RPMI7951 (cell line): Measurements from ENCODE around the gene SEMA4D. TPM values are rescaled to one million over a fixed set of nuclear protein-coding genes. Genes with fewer than 3 reads are reported as not detected.

Experiments used
- DNase-seq: peaks from one replicate; pipeline ENCODE4 v3.0.0-alpha.2; 2012; ENCODE audit warnings: low read depth
- total RNA-seq: library from RNA; depleted of rRNA; stranded (reverse); fragments of >200 nt; shearing (Covaris generic); gene quantifications from 2 replicates; pipeline ENCODE4 v1.2.3, GENCODE V29; 2014

Gene SEMA4D
- total RNA-seq, 1 experiment from 2014 or later: 0.12 TPM

DNA sequence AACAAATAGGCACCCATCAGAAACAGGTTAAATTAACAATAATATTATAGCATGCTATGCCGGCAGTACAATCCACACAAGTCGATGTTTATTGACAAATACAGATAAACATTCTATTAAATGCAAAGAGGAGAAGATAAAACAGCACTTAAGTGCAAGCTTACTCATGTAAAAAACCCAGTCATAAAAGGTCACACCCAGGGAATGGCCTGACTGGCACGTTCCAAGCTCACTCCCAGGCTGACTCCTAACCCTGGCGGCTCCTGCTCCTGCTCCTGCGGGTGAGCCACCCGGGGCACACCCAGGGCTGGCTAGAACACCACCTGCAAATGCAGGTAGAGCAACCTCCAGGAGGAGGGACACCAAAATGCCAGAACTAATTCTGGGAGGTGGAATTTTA is 66.9 kb downstream of the SEMA4D start:
- no peak for DNase-seq

- DNase-seq: no peak
These were observed 68.7 kb downstream of the SEMA4D start for GRCh38 chr9:89428901-89429890.

DNA sequence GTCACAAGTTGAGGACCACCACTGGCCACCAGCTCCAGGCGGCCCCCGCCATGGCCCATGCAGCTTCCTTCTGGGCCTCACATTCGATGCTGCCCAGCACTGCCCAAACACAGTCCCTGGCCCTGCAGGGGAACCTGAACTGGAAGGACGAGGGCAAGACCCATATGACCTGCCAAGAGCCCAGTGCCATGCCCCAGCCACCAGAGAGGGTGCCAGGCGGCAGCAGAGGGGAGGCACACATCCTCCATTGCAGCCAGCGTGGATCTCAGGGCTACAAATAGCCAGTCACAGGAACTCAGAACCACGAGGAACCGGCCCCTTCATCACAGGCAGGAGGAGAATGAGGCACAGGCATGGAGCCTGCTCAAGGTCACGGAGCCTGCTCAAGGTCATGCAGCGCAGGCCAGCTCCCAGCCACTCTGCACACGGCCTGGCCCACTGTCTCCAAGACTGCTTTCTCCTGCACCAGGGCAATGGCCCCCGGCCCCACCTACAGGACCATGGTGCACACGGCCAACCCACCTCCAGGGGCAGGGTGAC is 69.6 kb downstream of the SEMA4D start:
- no peak for DNase-seq

GRCh38 chr9:89427621-89428221 is 70.2 kb downstream of the SEMA4D start:
- no peak for DNase-seq

- no peak for DNase-seq
These were observed 71.4 kb downstream of the SEMA4D start for GRCh38 chr9:89426384-89426961.

DNA sequence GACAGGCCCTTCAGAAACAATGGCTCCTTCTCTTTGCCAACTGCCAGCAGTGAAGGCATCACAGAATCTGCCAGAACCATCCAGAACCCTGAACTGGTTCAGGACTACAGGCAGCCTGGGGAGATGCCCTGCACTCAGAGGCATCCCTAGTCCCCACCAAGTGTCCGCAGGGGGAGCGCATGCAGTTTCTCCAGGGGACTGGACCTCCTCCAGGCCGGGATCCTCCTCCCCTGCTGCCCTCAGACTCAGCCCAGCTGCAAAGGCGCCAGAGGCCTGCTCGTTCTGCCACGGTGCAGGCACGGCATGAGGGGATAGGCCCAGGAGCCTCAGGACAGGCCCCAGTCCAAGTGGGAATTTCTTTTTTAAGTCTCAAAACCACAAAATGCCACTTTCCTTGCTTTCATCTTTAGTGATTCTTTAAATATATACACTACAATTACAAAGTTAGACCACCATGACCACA is 72.0 kb downstream of the SEMA4D start:
- no peak for DNase-seq

GRCh38 chr9:89425024-89425805 is 72.7 kb downstream of the SEMA4D start:
- no peak for DNase-seq

GRCh38 chr9:89422151-89422975 is 75.5 kb downstream of the SEMA4D start:
- DNase-seq: no peak

- no peak for DNase-seq
These were observed 76.3 kb downstream of the SEMA4D start for GRCh38 chr9:89421595-89421994.

DNA sequence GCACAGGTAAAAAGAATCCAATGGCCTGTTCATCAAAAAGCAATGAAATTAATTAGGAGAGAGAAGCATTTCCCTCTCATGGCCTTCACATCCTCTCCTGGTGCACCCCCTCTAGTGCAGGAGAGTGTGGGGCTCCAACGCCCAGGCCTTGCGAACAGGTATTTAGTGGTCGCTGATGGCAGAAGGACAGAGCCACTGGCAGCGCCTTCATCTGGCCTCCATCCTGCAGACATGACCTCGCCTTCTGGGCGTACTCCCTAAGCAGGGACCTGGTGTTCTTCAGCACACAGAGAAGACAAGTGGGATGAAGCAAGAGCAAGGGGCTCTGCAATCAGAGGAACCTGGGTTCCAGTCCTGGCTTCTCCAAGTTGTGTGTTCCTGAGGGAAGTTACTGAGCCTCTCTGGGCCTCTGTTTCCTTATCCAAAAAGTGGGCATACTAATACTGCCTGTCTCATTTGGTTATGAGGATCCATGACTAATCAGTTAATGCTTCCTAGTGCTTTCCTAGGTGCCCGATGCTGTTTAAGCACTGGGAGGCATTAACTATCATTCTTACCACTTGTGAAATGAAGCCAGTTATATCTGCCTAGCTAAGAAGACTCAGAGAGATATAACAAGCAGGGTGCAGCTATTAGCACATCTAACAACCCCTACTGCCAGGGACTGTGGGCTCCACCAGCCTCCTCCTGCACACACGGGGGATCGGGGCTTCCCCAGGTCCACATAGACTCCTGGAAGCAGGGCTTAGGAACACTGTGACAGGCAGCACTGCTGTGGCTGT is 77.3 kb downstream of the SEMA4D start:
- DNase-seq: no peak

DNA sequence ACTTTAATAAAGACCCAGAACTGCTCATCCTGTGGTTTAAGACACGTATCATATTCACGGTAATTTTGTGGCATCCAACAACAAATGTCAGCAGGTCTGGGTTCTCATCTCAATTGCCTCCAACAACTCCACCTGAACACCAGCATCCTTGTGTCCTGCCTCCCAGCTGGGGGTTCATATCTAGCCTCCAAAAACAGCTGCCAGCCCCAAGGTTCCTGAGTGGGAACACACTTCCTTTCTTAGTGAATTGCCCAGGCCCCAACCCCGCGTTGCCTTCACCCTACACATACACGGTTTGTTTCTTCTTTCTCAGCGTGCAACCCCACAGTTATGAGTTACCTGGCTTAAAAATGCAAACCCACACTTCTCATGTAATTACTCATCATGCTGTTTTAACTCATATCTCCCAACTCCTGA is 77.9 kb downstream of the SEMA4D start:
- no peak for DNase-seq

GRCh38 chr9:89418882-89419640 is 78.9 kb downstream of the SEMA4D start:
- DNase-seq: no peak

- DNase-seq: no peak
These were observed 79.5 kb downstream of the SEMA4D start for GRCh38 chr9:89418474-89418845.

- no peak for DNase-seq
These were observed 80.0 kb downstream of the SEMA4D start for GRCh38 chr9:89417832-89418473.

DNA sequence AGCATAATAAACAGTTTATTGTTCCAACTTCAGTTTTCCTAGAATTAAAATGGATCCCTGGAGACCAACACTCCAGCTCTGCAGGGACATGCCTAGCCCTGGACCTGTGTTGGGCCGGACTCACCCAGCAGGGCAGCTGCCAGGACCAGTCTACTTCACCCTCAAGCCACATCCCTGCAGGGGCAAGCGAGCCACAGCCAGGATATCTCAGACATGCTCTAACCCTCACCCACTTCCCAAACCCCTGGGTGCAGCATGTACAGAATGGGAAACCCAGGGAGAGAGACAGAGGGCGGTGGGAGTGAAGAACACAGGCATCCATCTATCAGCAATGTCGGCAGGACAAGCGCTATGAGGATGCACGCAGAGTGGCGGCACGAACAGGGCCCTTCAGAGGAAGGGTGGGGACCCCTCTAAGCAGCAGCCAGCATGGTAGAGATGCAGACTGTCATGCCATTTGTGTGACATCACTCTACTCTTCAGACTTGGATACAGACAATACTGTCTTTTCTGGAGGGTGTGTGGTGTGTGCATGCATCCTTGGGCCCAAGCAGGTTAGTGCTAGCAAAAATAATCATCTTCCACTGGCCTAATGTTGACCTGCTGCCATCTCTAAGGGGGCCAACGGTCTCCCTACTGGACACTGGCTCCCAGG is 83.1 kb downstream of the SEMA4D start:
- no peak for DNase-seq

GRCh38 chr9:89413963-89414638 is 83.8 kb downstream of the SEMA4D start:
- DNase-seq: no peak

- DNase-seq: no peak
These were observed 85.0 kb downstream of the SEMA4D start for GRCh38 chr9:89412951-89413350.
